Measurements from ENCODE around the gene SLC25A10.

Gene SLC25A10

GRCh38 chr17:81705518-81706231 lies 6.4 kb upstream of the SLC25A10 start:
- no peak for DNase-seq (ENCODE audit: low read depth in 4 of 4, low spot score in 1 of 4)

- DNase-seq (ENCODE audit: low read depth in 4 of 4, low spot score in 1 of 4), result no peak
Measured at GRCh38 chr17:81706232-81706611, 5.9 kb upstream of the SLC25A10 start.

- no peak for DNase-seq (ENCODE audit: low read depth in 4 of 4, low spot score in 1 of 4)
Measured at GRCh38 chr17:81706757-81707624, 5.1 kb upstream of the SLC25A10 start.

- DNase-seq (ENCODE audit: low read depth in 4 of 4, low spot score in 1 of 4), result no peak
Measured at GRCh38 chr17:81707725-81708646, 4.1 kb upstream of the SLC25A10 start.

- no peak for DNase-seq (ENCODE audit: low read depth in 4 of 4, low spot score in 1 of 4)
Measured at GRCh38 chr17:81708739-81709185, 3.3 kb upstream of the SLC25A10 start.

- DNase-seq (ENCODE audit: low read depth in 4 of 4, low spot score in 1 of 4), result no peak
Measured at GRCh38 chr17:81710514-81711308, 1.4 kb upstream of the SLC25A10 start.

- DNase-seq (ENCODE audit: low read depth in 4 of 4, low spot score in 1 of 4), result no peak
Measured at GRCh38 chr17:81712468-81713003, 452 bp downstream of the SLC25A10 start.

- DNase-seq (ENCODE audit: low read depth in 4 of 4, low spot score in 1 of 4), result no peak
Measured at GRCh38 chr17:81713004-81713555, 996 bp downstream of the SLC25A10 start.

GRCh38 chr17:81713556-81714411 lies 1.7 kb downstream of the SLC25A10 start:
- no peak for DNase-seq (ENCODE audit: low read depth in 4 of 4, low spot score in 1 of 4)

- DNase-seq (ENCODE audit: low read depth in 4 of 4, low spot score in 1 of 4), result no peak
Measured at GRCh38 chr17:81714412-81715106, 2.5 kb downstream of the SLC25A10 start.

- no peak for DNase-seq (ENCODE audit: low read depth in 4 of 4, low spot score in 1 of 4)
Measured at GRCh38 chr17:81715107-81715871, 3.2 kb downstream of the SLC25A10 start.

GRCh38 chr17:81715872-81716673 lies 4.0 kb downstream of the SLC25A10 start:
- DNase-seq (ENCODE audit: low read depth in 4 of 4, low spot score in 1 of 4), result no peak

GRCh38 chr17:81716674-81716996 lies 4.6 kb downstream of the SLC25A10 start:
- DNase-seq (ENCODE audit: low read depth in 4 of 4, low spot score in 1 of 4), result no peak

- DNase-seq (ENCODE audit: low read depth in 4 of 4, low spot score in 1 of 4), result no peak
Measured at GRCh38 chr17:81717049-81717765, 5.1 kb downstream of the SLC25A10 start.

GRCh38 chr17:81717766-81718089 lies 5.6 kb downstream of the SLC25A10 start:
- DNase-seq (ENCODE audit: low read depth in 4 of 4, low spot score in 1 of 4), result no peak
